GM19193 (cell line): Measurements from ENCODE around the gene ERBB4.

Experiments used
- POLR2A ChIP-seq: IDR thresholded peaks from 4 replicates; pipeline ENCODE4 v1.6.1; 2011; ENCODE audit not compliant: insufficient read depth, insufficient read length; ENCODE audit errors: extremely low read depth

Gene ERBB4

DNA sequence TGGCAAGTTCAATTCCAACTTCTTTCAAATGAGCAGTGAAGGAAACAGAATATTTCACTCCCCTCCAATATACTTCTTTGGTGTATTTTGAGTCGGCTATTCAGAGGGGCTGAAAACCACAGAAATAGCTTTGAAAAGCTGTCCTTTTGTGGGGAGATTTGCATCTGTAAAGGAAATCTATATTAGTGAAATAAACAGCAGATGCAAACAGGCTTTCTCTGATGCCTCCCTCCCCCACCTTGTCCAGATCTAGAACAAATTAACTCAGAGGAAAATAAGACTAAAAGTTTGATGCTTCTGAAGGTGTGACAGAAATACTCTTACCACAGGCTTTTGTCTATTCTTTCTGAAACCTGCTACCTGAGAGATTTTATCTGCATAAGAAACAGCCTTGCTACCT, 1173.7 kb downstream of the ERBB4 start:
- no peak for TF ChIP-seq POLR2A

DNA sequence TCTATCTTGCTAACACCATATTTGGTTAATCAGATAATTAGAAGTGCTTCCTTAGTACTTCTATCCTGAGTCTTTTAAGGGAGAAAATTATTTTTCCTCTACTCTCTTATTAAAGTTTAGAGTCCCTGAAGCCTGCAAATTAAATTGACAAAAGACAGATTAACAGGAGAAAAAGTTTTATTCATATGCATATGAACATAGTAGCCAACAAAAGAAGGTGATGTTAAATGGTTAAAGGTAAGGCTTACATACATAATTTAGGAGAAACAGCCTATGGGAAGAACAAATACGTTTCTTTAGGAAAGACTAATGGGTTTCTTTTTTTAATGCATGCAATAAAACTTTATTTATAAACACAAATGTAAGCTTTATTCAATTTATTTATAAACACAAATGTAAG, 1177.2 kb downstream of the ERBB4 start:
- no peak for TF ChIP-seq POLR2A

DNA sequence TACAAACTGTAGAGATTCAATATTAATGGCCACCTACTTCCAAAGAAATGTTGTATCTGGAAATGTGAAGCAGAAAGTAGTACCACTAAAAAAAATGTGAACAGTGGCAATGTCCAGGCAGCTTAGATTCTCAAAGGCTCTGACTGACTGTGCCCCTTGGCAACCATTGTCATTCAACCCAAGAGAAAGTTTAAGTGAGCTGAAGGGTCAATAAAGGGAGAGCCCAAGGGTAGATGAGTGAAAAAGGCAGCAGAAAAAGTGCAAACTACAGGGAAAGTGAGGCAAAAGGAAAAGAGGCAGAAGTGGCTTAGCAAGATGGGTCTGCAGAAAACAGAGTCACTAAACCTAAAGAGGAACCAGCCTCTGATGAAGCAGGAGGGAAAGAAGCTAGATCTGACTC, 1179.3 kb downstream of the ERBB4 start:
- TF ChIP-seq POLR2A, result no peak

DNA sequence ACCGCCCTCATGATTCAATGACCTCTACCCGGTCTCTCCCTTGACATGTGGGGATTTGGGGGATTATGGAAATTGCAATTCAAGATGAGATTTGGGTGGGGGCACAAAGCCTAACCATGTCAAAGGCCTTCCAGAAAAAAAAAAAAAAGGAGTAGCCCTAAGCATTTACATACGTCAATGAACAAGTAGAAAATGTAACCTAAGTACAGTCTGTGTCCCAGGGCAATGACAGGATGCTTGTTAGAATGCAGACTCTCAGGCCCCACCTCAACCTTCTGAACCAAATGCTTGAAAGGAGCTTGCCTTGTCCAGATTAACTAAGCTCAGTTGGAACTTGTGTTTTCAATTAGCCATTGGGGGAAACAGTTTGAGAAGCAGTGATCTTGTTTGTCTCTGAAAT, 1180.1 kb downstream of the ERBB4 start:
- TF ChIP-seq POLR2A, result no peak

DNA sequence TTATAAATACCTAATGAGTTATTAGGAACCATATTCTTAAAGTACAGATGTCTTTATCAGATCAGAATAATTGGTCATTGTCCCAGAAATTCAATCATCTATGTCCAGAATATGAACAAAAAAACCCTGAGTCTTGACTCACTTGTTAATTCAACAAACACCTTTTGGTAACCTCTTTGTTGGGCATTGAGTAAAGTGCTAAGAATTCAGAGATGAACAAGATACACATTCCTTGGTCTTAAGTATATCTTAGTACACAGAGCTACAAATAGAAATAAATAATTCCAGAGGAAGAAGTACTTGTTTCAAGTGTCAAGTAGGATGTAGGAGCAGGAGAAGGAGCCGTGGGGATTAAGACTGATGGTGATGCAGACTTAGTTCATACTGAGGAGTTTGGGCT, 1184.1 kb downstream of the ERBB4 start:
- TF ChIP-seq POLR2A, result no peak

DNA sequence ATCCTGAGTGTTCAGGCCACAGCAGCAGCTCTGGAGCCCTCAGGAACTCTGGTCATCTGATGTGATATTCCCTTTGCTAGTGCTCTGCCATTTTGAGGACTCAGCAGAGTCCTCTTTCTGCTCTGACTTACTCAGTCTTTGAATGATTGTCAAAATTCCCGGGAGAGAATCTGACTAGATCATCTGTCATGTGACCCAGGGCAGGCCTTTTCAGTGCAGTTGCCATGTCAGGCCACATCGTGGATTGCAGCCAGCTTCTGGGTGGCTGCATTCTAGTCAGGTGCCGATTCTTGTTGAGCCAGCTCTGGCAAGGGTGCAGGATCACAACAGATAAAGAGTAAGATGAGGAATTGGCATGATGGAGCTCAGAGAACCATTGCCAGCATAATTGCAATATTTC, 1186.6 kb downstream of the ERBB4 start:
- TF ChIP-seq POLR2A, result no peak

DNA sequence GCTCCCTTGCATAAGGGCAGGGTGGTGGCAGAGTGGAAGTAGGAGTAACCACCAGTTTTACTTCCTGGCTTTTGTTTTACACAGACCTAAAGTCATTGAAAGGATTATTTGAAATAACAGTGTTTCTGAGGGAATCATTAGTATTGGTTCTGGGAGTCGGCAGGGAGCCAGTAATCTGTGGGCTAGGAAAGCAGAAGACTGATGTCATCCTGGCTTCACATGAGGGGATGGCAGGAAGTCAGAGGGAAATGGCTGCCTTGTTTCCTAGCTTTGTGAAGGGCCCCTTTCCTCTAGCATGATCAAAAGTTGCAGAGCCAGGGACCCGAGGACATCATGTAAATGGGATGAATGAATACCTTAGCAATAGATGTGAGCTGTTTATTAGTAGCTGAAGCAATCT, 1189.6 kb downstream of the ERBB4 start:
- TF ChIP-seq POLR2A, result no peak

DNA sequence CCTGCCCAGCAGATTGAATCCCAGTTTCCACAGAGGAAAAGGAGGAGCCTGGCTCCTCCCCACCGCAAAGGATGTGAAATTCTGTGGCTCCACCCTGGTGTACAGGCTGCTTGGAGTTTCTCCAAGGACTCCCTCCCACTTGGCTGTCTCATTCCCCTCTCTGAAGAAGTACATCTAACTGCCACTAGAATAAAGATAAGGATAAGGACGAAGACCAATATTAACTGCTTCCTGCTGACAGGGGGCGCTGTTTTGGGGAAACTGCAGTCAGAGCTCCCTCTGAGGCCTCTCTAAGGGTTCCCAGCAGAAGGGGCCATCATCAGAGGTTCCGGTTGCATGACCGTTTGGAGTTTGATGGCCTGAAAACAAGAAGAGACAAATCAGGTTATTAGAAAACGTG, 1191.3 kb downstream of the ERBB4 start:
- no peak for TF ChIP-seq POLR2A

DNA sequence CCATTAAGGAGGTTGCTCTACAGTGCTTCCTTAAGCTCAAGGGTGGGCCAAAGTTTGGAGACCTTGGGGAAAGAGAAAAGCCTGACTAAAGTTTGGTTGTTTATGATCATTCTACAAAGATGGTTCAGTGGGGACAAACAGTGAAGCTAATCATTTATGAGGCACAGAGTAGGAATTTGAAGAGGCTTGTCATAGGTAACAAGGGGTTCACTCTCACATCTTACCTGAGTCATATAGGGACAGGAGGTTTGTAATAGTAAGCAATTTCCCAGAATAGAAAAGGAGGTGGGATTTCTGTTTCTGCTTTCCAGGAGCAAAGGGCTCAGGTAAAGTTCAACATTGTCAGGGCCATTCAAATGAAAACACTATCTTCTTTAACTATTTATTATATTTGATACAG, 1194.3 kb downstream of the ERBB4 start:
- no peak for TF ChIP-seq POLR2A

DNA sequence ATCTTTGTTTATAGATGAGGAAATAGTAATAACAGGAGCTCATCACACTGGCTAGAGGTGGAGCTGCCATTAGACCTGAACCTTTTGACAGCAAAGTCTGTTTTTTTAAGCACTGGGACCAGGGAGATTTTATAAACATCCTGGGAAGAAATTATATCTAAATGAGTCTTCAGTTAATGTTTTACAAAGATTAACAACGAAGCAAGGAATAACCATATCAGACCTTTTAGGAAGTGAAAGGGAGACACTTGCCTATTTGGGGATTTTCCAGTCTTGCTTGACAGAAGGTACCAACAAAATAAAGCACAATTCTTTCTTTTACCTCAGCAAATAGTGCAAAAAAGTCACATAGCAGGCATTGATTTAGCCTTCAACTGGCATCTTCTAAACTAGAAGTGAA, 1205.2 kb downstream of the ERBB4 start:
- TF ChIP-seq POLR2A, result no peak

DNA sequence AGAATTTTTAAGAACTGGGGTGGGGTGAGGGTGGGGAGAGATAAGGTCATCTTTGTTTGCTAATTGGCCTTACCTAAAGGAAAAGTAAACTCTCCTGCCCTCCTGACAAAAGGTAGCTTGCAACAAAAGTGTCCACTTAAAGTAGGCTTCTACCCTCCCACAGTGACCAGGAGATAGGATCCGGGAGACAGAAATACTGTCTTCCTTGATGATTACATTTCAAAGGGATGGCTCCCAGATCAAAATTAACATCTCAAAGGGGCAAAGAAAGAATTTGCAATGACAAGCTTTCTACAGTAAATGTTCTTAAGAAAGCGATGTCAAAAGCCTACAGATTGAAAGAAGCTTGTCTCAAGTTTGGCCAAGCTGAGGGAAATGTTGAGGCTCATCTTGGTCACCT, 1206.9 kb downstream of the ERBB4 start:
- TF ChIP-seq POLR2A, result no peak

DNA sequence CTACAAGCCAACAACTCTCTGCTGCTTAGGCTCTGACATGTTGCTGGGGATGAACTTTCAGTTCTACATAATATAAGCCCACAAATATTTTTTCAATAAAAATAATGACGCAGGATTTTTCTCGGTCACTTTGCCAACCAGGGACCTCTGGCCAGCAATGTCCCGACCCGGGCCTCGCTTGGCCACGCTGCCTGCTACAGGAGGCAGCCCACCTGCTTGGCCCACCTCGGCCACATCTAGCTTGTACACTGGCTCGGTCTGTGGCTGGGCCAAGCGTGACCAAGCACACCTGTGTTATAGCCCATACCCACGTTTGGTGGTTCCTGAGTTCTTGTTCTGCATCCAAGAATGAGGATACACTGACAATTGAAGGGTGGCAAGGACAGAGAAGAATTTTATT, 1208.7 kb downstream of the ERBB4 start:
- TF ChIP-seq POLR2A, result no peak

DNA sequence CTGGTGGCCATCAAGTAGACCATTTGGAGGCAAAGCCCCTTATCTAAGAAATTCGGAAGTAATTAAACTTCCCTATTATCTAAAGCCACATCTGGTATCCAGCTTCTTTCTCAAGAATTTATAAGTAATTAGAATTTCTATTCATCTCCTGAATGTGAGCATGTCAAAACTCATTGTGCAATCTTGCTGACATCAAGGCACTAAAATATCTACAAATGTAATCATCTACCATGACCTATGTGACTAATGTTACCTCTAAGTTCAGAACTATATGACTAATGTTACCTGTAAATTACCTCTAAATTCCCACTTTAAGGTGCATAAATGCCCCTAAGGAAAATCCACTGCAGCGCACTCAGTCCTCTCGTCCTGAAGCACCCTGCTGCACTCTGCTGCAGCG, 1209.2 kb downstream of the ERBB4 start:
- no peak for TF ChIP-seq POLR2A

DNA sequence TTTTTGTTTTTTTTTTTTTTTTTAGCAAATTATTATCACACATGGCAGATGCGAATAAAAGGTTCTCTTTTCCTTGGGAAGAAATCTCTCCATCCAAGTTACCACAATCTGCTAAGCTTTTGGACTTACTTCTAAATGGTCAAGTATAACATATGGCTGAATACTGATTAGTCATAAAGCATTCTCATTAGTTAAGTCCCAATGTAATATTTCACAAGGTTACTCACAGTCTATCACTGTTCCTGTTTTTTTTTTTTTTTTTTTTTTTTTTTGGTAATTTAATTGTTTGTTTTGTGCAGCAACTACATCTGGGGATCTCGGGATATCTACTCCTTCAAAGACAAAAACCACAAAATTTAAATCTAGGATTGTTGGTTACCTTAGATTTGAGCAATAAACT, 1210.5 kb downstream of the ERBB4 start:
- no peak for TF ChIP-seq POLR2A
